Suprapubic skin (tissue), 3 donors: Measurements from ENCODE around the gene STRADB.

Experiments used
- CTCF ChIP-seq, 2 donors: fragments of 200-600 bp in 1 of 2; fragments of 450-650 bp in 1 of 2; sonication (generic) in 1 of 2; IDR thresholded peaks; one replicate each; pipeline ENCODE4 v1.5.1; 2016 to 2019; ENCODE audit warnings: antibody characterized with exemption in 2 of 2, mild to moderate bottlenecking in 1 of 2, moderate library complexity in 1 of 2
- POLR2A ChIP-seq, 2 donors: fragments of 450-650 bp; IDR thresholded peaks; one replicate each; pipeline ENCODE4 v1.6.1; 2017; ENCODE audit warnings: antibody characterized with exemption in 2 of 2, mild to moderate bottlenecking in 2 of 2, moderate library complexity in 2 of 2

DNA sequence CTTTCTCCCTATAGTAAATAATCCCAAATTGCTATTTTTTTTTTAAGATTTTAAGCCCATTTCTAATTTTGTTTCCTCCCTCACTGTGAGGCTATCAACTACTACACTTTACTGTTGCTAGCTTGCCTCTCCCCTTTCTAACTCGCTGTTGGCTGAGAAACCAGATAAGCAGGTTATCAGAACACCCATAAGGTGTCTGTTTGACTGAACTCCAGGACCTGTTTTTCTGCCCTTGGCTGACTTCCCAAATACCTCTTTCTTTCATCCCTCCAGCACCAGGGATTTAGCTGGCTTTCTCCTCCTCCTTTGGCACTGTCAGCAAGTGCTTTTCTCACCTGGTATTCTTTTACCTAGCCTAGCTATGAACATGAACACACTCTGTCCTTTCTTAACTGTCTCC lies 11.4 kb upstream of the STRADB start:
- TF ChIP-seq CTCF (IDR thresholded peaks at IDR 0.05) (no peak), POLR2A (IDR thresholded peaks at IDR 0.05) (no peak)
